GM21423 (cell line): ENCODE data around the gene CLASP2.
"Not testable (repeated sequence)": the region's sequence is repeated elsewhere in the genome, so short reads cannot be mapped to it uniquely, and the experiment has no call there.

Source experiments
- ATAC-seq: cut with Tn5 transposase; IDR thresholded peaks from one replicate; pipeline ENCODE4 v1.9.1; 2021; ENCODE audit warnings: mild to moderate bottlenecking, moderate library complexity; ENCODE audit not compliant: unreplicated experiment

Gene CLASP2

GRCh38 chr3:33717866-33718594 is at the start of gene CLASP2:
TSS of gene CLASP2 (minus strand) at chr3:33718254. CDS start at chr3:33718002, 252 bp downstream.
- ATAC-seq, result peak; percentile 94

DNA sequence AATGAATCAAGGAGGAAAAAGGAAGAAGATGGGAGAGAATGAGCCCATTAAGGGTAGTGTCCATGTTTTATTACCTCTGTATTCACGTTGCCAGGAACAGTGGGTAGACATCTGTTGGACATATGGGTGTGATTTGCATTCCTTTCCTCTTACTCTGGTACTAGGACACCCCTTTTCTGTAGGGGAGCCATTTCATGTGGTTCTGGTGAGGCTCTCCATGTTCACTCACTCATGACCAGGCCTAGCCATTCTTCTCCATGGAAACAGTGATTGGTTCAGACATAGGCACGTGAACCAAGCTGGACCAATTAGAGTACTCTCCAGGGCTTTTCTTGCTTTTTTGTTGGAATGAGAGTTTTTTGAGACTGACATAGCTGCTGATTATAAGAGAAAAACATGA is 40.8 kb upstream of the CLASP2 start:
- ATAC-seq, result no peak

DNA sequence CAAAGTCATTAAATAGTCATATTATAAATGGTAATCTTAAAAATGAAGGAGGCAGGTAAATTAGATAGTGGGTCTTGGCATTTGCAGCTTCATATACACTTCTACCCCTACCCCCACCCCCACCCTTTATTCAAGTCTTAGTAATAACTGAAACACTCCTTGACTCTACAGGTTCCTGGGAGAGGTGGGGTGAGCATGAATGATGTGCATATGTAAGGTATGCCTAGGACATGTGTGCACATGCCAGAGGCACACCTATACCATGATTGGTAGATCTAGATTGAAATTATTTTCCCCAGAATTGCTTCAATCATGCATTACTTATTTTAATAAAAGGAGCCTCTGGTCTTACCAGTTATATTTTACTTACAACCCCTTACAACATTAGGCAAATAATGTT is 40.2 kb upstream of the CLASP2 start:
- no peak for ATAC-seq

DNA sequence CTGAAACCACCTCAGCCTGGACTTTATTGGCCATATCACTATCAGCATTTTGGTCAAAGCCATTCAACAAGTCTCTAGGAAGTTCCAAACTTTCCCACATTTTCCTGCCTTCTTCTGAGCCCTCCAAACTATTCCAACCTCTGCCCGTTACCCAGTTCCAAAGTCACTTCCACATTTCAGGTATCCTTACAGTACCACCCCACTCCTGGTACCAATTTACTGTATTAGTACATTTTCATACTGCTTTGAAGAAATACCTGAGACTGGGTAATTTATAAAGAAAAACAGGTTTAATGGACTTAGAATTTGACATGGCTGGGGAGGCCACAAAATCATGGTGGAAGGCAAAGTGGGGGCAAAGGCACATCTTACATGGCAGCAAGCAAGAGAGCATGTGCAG is 36.3 kb upstream of the CLASP2 start:
- not testable (repeated sequence) for ATAC-seq

DNA sequence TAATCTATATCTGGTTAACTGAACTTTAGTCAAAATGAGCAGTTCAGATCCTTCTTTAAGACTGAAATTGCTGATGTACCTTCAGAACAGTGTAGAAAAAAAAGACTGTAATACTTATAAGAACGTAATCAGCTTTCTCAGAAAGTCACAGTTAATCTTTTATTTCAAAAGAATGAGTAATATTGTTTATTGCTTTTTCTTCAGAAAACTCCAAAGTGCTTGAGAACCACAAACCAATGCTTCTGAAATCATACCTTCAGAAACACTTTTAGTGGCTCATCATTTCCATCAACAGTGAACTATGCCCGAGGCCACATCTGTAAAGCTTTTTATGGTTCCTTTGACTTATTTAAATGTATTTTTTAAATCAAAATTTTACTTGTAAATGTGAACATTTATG is 33.3 kb upstream of the CLASP2 start:
- ATAC-seq, result no peak

GRCh38 chr3:33750211-33750548 is 32.1 kb upstream of the CLASP2 start:
- no peak for ATAC-seq

- ATAC-seq, result no peak
Observed at GRCh38 chr3:33749546-33750210, 31.6 kb upstream of the CLASP2 start.

DNA sequence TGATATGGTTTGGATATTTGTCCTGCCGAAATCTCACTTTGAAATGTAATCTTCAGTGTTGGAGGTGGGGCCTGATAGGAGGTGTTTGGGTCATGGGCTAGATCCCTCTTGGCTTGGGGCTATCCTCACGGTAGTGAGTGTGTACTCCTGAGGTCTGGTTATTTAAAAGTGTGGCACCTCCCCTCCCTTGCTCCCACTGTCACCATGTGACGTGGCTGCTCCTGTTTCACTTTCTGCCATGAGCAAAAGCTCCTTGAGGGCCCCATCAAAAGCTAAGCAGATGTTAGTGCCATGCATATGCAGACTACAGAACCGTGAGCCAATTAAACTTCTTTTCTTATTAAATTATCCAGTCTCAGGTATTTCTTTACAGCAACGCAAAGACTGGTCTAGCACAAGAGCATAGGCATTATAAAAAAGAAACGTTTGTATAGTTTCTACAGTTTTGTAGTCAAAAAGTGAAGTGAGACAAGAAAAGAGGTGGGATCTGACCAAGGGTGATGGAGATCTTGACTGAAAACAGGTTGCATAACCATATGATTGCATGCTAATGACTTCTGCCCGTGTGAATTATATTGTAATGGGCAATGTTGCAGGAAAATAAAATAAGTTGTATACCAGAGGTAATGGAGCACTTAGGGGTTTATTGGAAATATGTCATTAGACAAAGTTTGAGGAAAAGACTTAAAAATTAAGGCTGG is 28.5 kb upstream of the CLASP2 start:
- peak; percentile 43 for ATAC-seq

GRCh38 chr3:33737146-33737545 is 19.1 kb upstream of the CLASP2 start:
- ATAC-seq, result no peak

- no peak for ATAC-seq
Observed at GRCh38 chr3:33732394-33732793, 14.3 kb upstream of the CLASP2 start.

GRCh38 chr3:33729993-33730392 is 11.9 kb upstream of the CLASP2 start:
- ATAC-seq, result no peak

- no peak for ATAC-seq
Observed at GRCh38 chr3:33724256-33724655, 6.2 kb upstream of the CLASP2 start.

- ATAC-seq, result no peak
Observed at GRCh38 chr3:33722626-33723370, 4.7 kb upstream of the CLASP2 start.

DNA sequence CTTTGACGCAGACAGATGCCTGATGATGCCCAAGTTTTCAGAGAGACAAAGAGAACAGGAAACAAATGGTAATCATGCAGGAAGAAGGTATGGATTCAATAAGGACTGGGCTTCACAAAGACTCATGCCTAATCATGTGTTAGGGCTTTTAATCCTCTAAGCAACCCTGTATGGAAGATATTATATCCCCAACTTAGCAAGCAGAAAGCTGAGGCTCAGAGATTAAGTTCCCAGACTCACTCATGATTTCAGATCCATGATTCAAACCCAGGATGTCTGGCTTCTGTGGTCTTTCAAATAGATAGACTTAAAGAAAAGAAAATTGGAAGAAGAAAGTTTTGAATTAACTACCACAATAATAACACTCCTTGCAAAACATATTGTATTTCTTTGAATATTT is 4.1 kb upstream of the CLASP2 start:
- no peak for ATAC-seq

DNA sequence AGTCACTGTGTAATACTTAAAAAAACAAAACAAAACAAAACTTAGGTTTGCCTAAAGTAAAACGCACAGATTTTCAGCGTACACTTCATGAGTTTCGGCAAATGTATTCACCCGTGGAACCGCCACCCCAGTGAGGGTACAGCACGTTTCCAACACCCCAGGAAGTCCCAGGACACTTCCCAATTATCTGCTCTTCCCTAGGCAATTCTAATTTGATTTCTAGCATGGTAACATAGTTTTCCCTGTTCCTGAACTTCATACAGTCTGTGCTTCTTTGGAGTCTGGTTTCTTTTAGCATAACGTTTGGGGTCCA is 497 bp upstream of the CLASP2 start:
- ATAC-seq, result no peak

GRCh38 chr3:33717616-33717865 is 513 bp downstream of the CLASP2 start:
- ATAC-seq, result peak; percentile 56

DNA sequence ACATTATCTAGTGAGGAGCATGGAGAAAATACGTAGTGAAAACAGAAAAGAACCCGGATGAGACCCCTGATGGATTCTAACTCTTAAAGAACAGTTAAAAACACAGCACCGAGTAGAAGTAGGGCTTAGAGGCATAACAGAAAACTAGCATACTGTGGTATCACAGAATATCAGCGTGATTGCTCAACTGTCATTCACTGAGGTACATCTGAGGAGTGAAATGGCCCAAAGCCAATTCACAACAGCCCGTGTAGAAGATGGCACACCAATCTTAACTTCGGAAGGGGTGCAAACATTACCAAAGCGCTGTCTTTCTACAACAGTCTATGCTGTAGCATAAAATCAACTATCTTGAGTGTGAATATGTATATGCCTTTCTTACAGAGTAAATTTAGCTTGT is 1.8 kb downstream of the CLASP2 start:
- no peak for ATAC-seq

GRCh38 chr3:33711100-33711499 is 7.0 kb downstream of the CLASP2 start:
- ATAC-seq, result no peak

GRCh38 chr3:33706056-33706455 is 12.0 kb downstream of the CLASP2 start:
- ATAC-seq, result no peak

DNA sequence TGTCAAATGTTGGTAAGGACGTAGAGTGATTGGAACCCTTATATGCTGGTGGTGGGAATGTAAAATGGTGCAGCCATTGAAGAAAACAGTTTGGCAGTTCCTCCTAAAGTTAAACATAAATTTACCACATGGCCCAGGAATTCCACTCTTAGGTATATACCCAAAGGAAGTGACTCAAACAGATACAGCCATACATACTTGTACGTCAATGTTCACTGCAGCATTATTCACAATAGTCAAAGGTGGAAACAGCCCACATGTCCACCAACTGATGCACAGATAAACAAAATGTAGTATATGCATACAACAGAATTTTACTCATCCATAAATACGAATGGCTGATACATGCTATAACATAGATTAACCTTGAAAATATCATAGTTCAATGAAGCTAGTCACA is 13.2 kb downstream of the CLASP2 start:
- no peak for ATAC-seq

DNA sequence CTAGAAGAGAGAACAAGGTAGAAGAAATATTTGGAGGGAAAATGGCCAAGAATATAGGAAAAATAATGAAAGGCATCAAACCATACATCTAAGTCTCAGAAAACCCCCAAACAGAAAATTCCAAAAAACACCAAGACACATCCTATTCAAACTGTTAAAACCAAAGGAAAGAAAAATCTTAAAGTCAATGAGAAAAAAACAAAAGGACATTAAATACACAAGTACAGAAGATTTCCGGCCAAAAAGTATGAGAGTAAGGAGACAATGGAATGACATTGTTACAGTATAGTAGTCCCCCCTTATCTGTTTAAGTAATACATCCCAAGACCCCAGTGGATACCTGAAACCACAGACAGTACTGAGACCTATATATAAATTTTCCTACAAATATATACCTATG is 18.8 kb downstream of the CLASP2 start:
- no peak for ATAC-seq

- ATAC-seq, result no peak
Observed at GRCh38 chr3:33694944-33695343, 23.1 kb downstream of the CLASP2 start.
